ENCODE measurements around the gene CELF2. TPM values are rescaled to one million over a fixed set of nuclear protein-coding genes. Genes with fewer than 3 reads are reported as not detected.

Gene CELF2
- total and polyA plus RNA-seq, 2 of the 4 experiments (the other 2 are of a cell fraction), result 3.5 to 6.6 TPM

DNA sequence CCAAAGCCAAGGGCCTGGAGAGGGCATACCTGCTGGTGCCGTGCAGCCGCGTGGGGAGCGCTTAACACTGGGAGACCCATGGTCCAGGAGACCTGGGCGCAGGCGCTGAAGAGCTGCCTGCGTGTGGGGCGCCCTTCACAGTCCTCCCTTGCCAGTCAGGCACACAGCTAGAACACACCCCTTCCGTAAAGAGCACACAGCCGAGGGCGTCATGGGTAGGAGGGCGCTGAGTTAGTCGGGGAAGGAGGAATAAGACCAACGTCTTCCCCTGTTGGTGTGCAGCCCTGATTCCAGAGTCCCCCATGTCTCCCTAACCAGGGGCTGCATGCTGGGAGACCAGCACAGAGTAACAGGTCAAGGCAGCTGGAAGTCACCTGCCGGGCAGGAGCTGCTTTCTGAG, 319.8 kb downstream of the CELF2 start:
- H4K91ac ChIP-seq (ENCODE audit: insufficient read depth, low read depth, low read length), result no peak overlapping the region
- ATAC-seq (ENCODE audit: low read depth) (no peak), DNase-seq (no peak)
- no peak overlapping the region for H3K56ac ChIP-seq (ENCODE audit: extremely low read depth, insufficient read depth, low read length)
- H3K4ac ChIP-seq (ENCODE audit: low read depth, low read length), result no peak overlapping the region
- H3K9me3 ChIP-seq (ENCODE audit: control insufficient read depth, insufficient read depth, low read length), result 0 out of 2 replicates have a peak, but pooled peaks cover 2% of the 10 kb centered on the region
- no peaks in the 10 kb centered on the region for H3K79me1 ChIP-seq (ENCODE audit: low read depth in 1 of 2, low read length in 2 of 2)
- in situ Hi-C loops (cut with MboI; ENCODE audit: low sequenced_read_pairs) (no loop called here), intact Hi-C loops (cut with micrococcal nuclease) (no loop called here), dilution Hi-C loops (cut with HindIII; ENCODE audit: low sequenced_read_pairs, unreplicated experiment) (no loop called here)
- ChIA-PET CTCF (no interaction called here), POLR2A (ENCODE audit: unreplicated experiment) (no interaction called here)
- H3K27ac ChIP-seq (ENCODE audit: insufficient read depth, low read length), result no peak overlapping the region
- BruUV-seq (replicated peaks), result no TSS peak
- H3K36me3 ChIP-seq (ENCODE audit: control insufficient read depth, insufficient read depth, low read length), result no peaks in the 10 kb centered on the region
- H3K4me1 ChIP-seq (ENCODE audit: control insufficient read depth, insufficient read depth, low read length), result no peaks in the 10 kb centered on the region; the same call in 1 of the 2 replicates
- no peak overlapping the region for H3K4me3 ChIP-seq (ENCODE audit: insufficient read depth, low read depth, low read length)
- no peak overlapping the region for H2BK5ac ChIP-seq (ENCODE audit: low read depth, low read length, poor library complexity, severe bottlenecking)
- no peak overlapping the region for H2AK9ac ChIP-seq (replicated peaks; ENCODE audit: low read depth, low read length, poor library complexity)
- no peak overlapping the region for H2BK20ac ChIP-seq (ENCODE audit: low read depth, low read length)
- no peaks in the 10 kb centered on the region; the same call in none of the 2 replicates for H3K27me3 ChIP-seq (ENCODE audit: control insufficient read depth, insufficient read depth, low read length)
- 97% methylated on average over 5 of the region's 15 CpGs; no CpG with 5 or more reads in 1 of the 2 experiments for WGBS, 2 experiments (ENCODE audit: extremely low coverage in 2 of 2, insufficient read length in 1 of 2)
- no peak overlapping the region for H3K4me2 ChIP-seq (ENCODE audit: low read depth, low read length)
- no peak overlapping the region for H4K5ac ChIP-seq (ENCODE audit: low read depth, low read length)
- H3K14ac ChIP-seq (replicated peaks; ENCODE audit: low read depth, low read length), result no peak overlapping the region
- H3K9ac ChIP-seq (ENCODE audit: low read depth, low read length), result no peak overlapping the region
- H2BK120ac ChIP-seq (ENCODE audit: low read depth, low read length), result no peak overlapping the region
- H3K18ac ChIP-seq (ENCODE audit: low read depth, low read length), result no peak overlapping the region
- no peaks in the 10 kb centered on the region for H3K9me1 ChIP-seq (ENCODE audit: insufficient read depth, low read length)
- no peaks in the 10 kb centered on the region for H4K20me1 ChIP-seq (ENCODE audit: insufficient read depth, low read length)
- no peak overlapping the region for H2BK15ac ChIP-seq (ENCODE audit: low read depth, low read length)
- H4K8ac ChIP-seq (ENCODE audit: low read depth in 2 of 2, low read length in 2 of 2), result no peak overlapping the region
- no peak for TF ChIP-seq POLR2A (IDR thresholded peaks at IDR 0.05; ENCODE audit: low read depth, low read length)
- TF ChIP-seq, protein P1, sequence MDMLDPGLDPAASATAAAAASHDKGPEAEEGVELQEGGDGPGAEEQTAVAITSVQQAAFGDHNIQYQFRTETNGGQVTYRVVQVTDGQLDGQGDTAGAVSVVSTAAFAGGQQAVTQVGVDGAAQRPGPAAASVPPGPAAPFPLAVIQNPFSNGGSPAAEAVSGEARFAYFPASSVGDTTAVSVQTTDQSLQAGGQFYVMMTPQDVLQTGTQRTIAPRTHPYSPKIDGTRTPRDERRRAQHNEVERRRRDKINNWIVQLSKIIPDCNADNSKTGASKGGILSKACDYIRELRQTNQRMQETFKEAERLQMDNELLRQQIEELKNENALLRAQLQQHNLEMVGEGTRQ (IDR thresholded peaks at IDR 0.05; ENCODE audit: low read depth, low read length), result no peak
- TF ChIP-seq BHLHE40 (IDR thresholded peaks at IDR 0.05; ENCODE audit: low read depth, low read length), result no peak
- TF ChIP-seq CHD1 (IDR thresholded peaks at IDR 0.05; ENCODE audit: low read depth, low read length), result no peak
- no peak for TF ChIP-seq MAZ (IDR thresholded peaks at IDR 0.05; ENCODE audit: borderline replicate concordance, low read depth, low read length)
- TF ChIP-seq RAD21 (IDR thresholded peaks at IDR 0.05; ENCODE audit: low read length), result no peak
- no peak for TF ChIP-seq NFE2L2 (IDR thresholded peaks at IDR 0.05; ENCODE audit: low read depth, low read length)
- no peak for TF ChIP-seq SMC3 (IDR thresholded peaks at IDR 0.05; ENCODE audit: low read depth, low read length)
- TF ChIP-seq, protein P2, sequence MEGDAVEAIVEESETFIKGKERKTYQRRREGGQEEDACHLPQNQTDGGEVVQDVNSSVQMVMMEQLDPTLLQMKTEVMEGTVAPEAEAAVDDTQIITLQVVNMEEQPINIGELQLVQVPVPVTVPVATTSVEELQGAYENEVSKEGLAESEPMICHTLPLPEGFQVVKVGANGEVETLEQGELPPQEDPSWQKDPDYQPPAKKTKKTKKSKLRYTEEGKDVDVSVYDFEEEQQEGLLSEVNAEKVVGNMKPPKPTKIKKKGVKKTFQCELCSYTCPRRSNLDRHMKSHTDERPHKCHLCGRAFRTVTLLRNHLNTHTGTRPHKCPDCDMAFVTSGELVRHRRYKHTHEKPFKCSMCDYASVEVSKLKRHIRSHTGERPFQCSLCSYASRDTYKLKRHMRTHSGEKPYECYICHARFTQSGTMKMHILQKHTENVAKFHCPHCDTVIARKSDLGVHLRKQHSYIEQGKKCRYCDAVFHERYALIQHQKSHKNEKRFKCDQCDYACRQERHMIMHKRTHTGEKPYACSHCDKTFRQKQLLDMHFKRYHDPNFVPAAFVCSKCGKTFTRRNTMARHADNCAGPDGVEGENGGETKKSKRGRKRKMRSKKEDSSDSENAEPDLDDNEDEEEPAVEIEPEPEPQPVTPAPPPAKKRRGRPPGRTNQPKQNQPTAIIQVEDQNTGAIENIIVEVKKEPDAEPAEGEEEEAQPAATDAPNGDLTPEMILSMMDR (conservative IDR thresholded peaks at IDR 0.05; ENCODE audit: low read depth, low read length), result no peak
- no peak for TF ChIP-seq CEBPB (IDR thresholded peaks at IDR 0.05; ENCODE audit: low read depth, low read length)
- TF ChIP-seq, protein P3, sequence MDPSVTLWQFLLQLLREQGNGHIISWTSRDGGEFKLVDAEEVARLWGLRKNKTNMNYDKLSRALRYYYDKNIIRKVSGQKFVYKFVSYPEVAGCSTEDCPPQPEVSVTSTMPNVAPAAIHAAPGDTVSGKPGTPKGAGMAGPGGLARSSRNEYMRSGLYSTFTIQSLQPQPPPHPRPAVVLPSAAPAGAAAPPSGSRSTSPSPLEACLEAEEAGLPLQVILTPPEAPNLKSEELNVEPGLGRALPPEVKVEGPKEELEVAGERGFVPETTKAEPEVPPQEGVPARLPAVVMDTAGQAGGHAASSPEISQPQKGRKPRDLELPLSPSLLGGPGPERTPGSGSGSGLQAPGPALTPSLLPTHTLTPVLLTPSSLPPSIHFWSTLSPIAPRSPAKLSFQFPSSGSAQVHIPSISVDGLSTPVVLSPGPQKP (IDR thresholded peaks at IDR 0.05; ENCODE audit: borderline replicate concordance, low read depth, low read length), result no peak
- no peak for TF ChIP-seq FOS (IDR thresholded peaks at IDR 0.05; ENCODE audit: low read depth, low read length)
- no peak for TF ChIP-seq MAFK (IDR thresholded peaks at IDR 0.05; ENCODE audit: low read depth, low read length)
- TF ChIP-seq MXI1 (IDR thresholded peaks at IDR 0.05; ENCODE audit: borderline replicate concordance, low read depth, low read length), result no peak
- TF ChIP-seq RFX5 (IDR thresholded peaks at IDR 0.05; ENCODE audit: low read depth, low read length), result no peak
- no peak overlapping the region for H2AK5ac ChIP-seq (ENCODE audit: low read depth, low read length)
- H3K23ac ChIP-seq (ENCODE audit: low read depth, low read length), result no peak overlapping the region
- no peak overlapping the region for H2AFZ ChIP-seq (replicated peaks; ENCODE audit: low read length, poor library complexity)
